Measurements from ENCODE around the gene CD164L2. TPM values are rescaled to one million over a fixed set of nuclear protein-coding genes. Genes with fewer than 3 reads are reported as not detected.

The CD164L2 gene
- total RNA-seq, 2 experiments from 2014 or later, result not detected

- peaks cover 11% of the 10 kb centered on the region for H3K36me3 Mint-ChIP-seq (ENCODE audit: low read depth)
- no peak overlapping the region for H3K4me3 Mint-ChIP-seq
- ChIA-PET POLR2A (no interaction called here), CTCF (interaction anchor here (0.9 to 4.6 kb wide), 9 partner anchors 11 to 204 kb away, joined by 3 to 28 read pairs (median 4); no protein-coding TSS in a partner anchor)
- DNase-seq, result no peak
- H3K4me1 Mint-ChIP-seq, result peaks cover 17% of the 10 kb centered on the region
- peak overlapping the region; percentile 41 for H3K27ac Mint-ChIP-seq
- H3K9me3 Mint-ChIP-seq, result no peaks in the 10 kb centered on the region
- H3K27me3 Mint-ChIP-seq, result no peaks in the 10 kb centered on the region
Measured at GRCh38 chr1:27403065-27403726, 20.1 kb upstream of the CD164L2 start.

- Mint-ChIP-seq H3K9me3 (no peaks in the 10 kb centered on the region), H3K36me3 (ENCODE audit: low read depth) (peaks cover 6% of the 10 kb centered on the region), H3K4me1 (peaks cover 17% of the 10 kb centered on the region), H3K27ac (no peak overlapping the region), H3K27me3 (no peaks in the 10 kb centered on the region), H3K4me3 (no peak overlapping the region)
- no peak for DNase-seq
- POLR2A ChIA-PET, result no interaction called here
- CTCF ChIA-PET, result interaction anchor here (0.9 to 4.6 kb wide), 9 partner anchors 11 to 205 kb away, joined by 3 to 28 read pairs (median 5); partner anchors contain the start of gene GPR3
Measured at GRCh38 chr1:27402349-27402754, 19.2 kb upstream of the CD164L2 start.

- Mint-ChIP-seq H3K9me3 (no peaks in the 10 kb centered on the region), H3K36me3 (ENCODE audit: low read depth) (no peaks in the 10 kb centered on the region), H3K4me1 (peaks cover 17% of the 10 kb centered on the region), H3K27me3 (no peaks in the 10 kb centered on the region), H3K27ac (no peak overlapping the region), H3K4me3 (no peak overlapping the region)
- CTCF ChIA-PET, result interaction anchor here (1.0 to 1.6 kb wide), 3 partner anchors 10 to 104 kb away, joined by 3 to 7 read pairs (median 4); partner anchors contain the start of gene GPR3
- DNase-seq, result no peak
- POLR2A ChIA-PET, result no interaction called here
Measured at GRCh38 chr1:27400963-27401341, 17.8 kb upstream of the CD164L2 start.

- no peaks in the 10 kb centered on the region for H3K27me3 Mint-ChIP-seq
- POLR2A ChIA-PET, result no interaction called here
Measured at GRCh38 chr1:27400082-27400962, 17.2 kb upstream of the CD164L2 start.

DNA sequence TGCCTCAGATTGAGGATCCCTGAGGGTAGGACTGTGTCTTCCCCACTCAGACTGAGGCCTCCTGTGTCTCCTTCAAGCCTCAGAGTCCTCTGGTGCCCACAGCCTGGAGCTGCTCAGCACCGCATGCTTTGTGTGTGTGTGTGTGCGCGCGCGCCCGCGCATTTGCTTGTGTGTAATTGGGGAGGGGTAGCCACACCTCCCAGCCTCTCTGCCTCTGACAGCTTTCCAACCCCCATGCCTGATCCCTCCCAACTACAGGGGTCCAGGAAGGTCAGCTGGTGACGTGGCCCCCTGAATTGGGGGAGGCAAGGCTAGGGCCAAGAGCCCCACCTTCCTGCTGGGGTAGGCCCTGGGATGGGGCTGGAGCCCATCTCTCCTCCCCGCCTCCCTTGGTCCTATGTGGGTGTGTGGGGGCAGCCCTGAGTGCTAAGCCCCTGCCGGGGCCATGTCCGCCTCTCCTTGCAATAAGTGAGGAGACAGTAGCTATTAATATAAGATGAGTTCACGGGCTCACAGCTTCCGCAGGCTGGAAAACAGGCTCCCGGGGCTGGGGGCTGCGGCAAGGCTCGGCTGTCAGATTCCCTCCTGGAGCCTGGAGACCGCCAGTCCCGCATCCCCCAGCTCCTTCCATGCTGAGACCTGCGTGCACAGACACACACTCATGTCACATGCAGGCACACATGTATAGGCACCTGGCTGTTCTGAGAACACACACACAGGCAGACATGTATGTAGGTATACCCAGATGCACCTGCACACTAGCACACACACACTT is 16.3 kb upstream of the CD164L2 start:
- POLR2A ChIA-PET, result no interaction called here
- H3K9me3 Mint-ChIP-seq, result no peaks in the 10 kb centered on the region
- no peaks in the 10 kb centered on the region for H3K36me3 Mint-ChIP-seq (ENCODE audit: low read depth)
- H3K27me3 Mint-ChIP-seq, result no peaks in the 10 kb centered on the region
- no peak overlapping the region for H3K4me3 Mint-ChIP-seq
- no peak overlapping the region for H3K27ac Mint-ChIP-seq
- no peak for DNase-seq
- CTCF ChIA-PET, result interaction anchor here (1.0 to 6.1 kb wide), 6 partner anchors 11 to 209 kb away, joined by 3 to 112 read pairs (median 4); no protein-coding TSS in a partner anchor
- peaks cover 17% of the 10 kb centered on the region for H3K4me1 Mint-ChIP-seq

More at GRCh38 chr1:27400082-27400962, 17.2 kb upstream of the CD164L2 start:
- Mint-ChIP-seq H3K27ac (no peak overlapping the region), H3K4me3 (peak overlapping the region; percentile 21), H3K4me1 (peaks cover 17% of the 10 kb centered on the region), H3K9me3 (no peaks in the 10 kb centered on the region), H3K36me3 (ENCODE audit: low read depth) (no peaks in the 10 kb centered on the region)
- CTCF ChIA-PET, result interaction anchor here (1.0 to 1.6 kb wide), 3 partner anchors 9 to 104 kb away, joined by 3 to 7 read pairs (median 3); partner anchors contain the start of gene GPR3
- DNase-seq, result no peak

- POLR2A ChIA-PET, result no interaction called here
- H3K27ac Mint-ChIP-seq, result no peak overlapping the region
- no peak for DNase-seq
- peaks cover 8% of the 10 kb centered on the region for H3K4me1 Mint-ChIP-seq
- CTCF ChIA-PET, result interaction anchor here (1.0 to 6.1 kb wide), 6 partner anchors 11 to 264 kb away, joined by 3 to 112 read pairs (median 5); no protein-coding TSS in a partner anchor
- H3K9me3 Mint-ChIP-seq, result no peaks in the 10 kb centered on the region
- no peaks in the 10 kb centered on the region for H3K36me3 Mint-ChIP-seq (ENCODE audit: low read depth)
- H3K4me3 Mint-ChIP-seq, result no peak overlapping the region
- no peaks in the 10 kb centered on the region for H3K27me3 Mint-ChIP-seq
Measured at GRCh38 chr1:27398405-27399149, 15.4 kb upstream of the CD164L2 start.

DNA sequence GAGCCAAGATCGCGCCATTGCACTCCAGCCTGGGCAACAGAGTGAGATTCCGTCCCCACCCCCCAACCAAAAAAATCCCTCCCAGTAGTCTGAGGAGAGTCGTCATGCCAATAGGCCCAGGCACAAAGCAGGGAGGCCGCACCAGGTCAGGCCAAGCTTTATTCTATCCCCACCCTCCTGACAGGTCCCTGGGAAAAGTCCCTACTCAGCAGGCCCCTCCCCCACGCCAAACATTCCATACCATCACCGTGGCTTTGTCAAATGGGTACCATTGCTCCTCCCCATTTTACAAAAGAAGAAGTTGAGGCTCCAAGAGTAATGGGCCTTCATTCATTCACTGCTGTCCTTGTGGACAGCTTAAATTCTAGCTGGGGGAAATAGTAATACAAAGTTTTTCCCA is 14.6 kb upstream of the CD164L2 start:
- H3K27me3 Mint-ChIP-seq, result no peaks in the 10 kb centered on the region
- H3K36me3 Mint-ChIP-seq (ENCODE audit: low read depth), result no peaks in the 10 kb centered on the region
- no peak overlapping the region for H3K4me3 Mint-ChIP-seq
- peaks cover 5% of the 10 kb centered on the region for H3K4me1 Mint-ChIP-seq
- H3K27ac Mint-ChIP-seq, result no peak overlapping the region
- no peaks in the 10 kb centered on the region for H3K9me3 Mint-ChIP-seq
- POLR2A ChIA-PET, result no interaction called here
- CTCF ChIA-PET, result interaction anchor here (0.6 to 6.1 kb wide), 4 partner anchors 40 to 265 kb away, joined by 3 to 112 read pairs (median 20); no protein-coding TSS in a partner anchor
- DNase-seq, result no peak

DNA sequence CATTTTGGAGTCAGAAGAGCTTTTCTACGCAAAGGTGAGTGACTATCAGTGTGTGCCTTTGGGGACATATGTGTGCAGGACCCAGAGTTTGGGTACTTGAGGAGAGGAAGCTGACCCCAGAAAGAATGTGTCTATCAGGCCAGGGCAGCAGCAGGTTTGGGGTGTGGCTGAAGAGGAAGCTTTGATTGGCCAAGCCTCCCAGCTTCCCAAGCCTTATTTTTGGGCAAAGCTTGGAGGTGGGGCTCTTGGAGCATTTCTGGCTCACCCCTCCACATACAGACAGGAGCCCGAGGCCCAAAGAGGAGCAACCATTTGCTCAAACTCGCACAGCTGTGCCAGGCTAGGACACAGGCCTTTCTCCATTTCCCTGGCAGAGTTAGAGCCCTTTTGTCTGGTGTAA is 14.0 kb upstream of the CD164L2 start:
- Mint-ChIP-seq H3K9me3 (no peaks in the 10 kb centered on the region), H3K36me3 (ENCODE audit: low read depth) (no peaks in the 10 kb centered on the region), H3K27ac (peak overlapping the region; percentile 50), H3K4me1 (peaks cover 8% of the 10 kb centered on the region), H3K27me3 (no peaks in the 10 kb centered on the region), H3K4me3 (no peak overlapping the region)
- ChIA-PET CTCF (interaction anchor here (1.0 to 6.1 kb wide), 5 partner anchors 10 to 266 kb away, joined by 4 to 112 read pairs (median 15); partner anchors contain the start of gene MAP3K6), POLR2A (no interaction called here)
- no peak for DNase-seq

GRCh38 chr1:27395441-27396195 is 12.5 kb upstream of the CD164L2 start:
- Mint-ChIP-seq H3K4me1 (peaks cover 15% of the 10 kb centered on the region), H3K27ac (peak overlapping the region; percentile 31), H3K4me3 (no peak overlapping the region), H3K9me3 (no peaks in the 10 kb centered on the region), H3K27me3 (no peaks in the 10 kb centered on the region), H3K36me3 (ENCODE audit: low read depth) (no peaks in the 10 kb centered on the region)
- DNase-seq, result peak; percentile 84
- ChIA-PET POLR2A (no interaction called here), CTCF (interaction anchor here (0.6 to 6.1 kb wide), 30 partner anchors 9 to 281 kb away, joined by 3 to 112 read pairs (median 4); partner anchors contain the start of genes CD164L2 and MAP3K6)

DNA sequence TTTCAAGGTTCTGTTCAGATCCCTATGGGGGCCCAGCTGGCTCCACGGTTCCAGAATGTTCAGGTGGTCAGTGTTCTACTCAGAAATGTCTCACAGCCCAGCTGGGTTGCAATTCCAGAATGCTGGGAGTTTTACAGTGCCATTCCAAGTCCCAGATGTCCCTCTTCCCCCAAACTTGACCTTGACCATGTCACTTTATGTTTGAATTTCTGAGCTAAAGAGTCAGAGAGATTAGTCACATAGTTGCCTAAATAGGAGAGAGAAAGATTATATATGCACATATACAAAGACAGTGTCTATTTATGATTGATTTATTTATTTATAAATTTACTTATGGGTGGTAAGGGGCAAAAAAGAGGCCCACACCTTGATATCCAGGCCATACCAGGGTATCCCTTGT is 11.8 kb upstream of the CD164L2 start:
- ChIA-PET POLR2A (no interaction called here), CTCF (interaction anchor here (0.6 to 6.1 kb wide), 30 partner anchors 10 to 467 kb away, joined by 3 to 112 read pairs (median 5); partner anchors contain the start of genes CD164L2 and MAP3K6)
- Mint-ChIP-seq H3K9me3 (no peaks in the 10 kb centered on the region), H3K27ac (peak overlapping the region; percentile 31), H3K4me3 (no peak overlapping the region), H3K36me3 (ENCODE audit: low read depth) (no peaks in the 10 kb centered on the region), H3K4me1 (peaks cover 15% of the 10 kb centered on the region), H3K27me3 (no peaks in the 10 kb centered on the region)
- DNase-seq, result no peak

- ChIA-PET POLR2A (no interaction called here), CTCF (interaction anchor here (0.6 to 6.1 kb wide), 23 partner anchors 10 to 467 kb away, joined by 3 to 112 read pairs (median 5); partner anchors contain the start of genes CD164L2 and MAP3K6)
- H3K4me3 Mint-ChIP-seq, result no peak overlapping the region
- H3K9me3 Mint-ChIP-seq, result no peaks in the 10 kb centered on the region
- no peak overlapping the region for H3K27ac Mint-ChIP-seq
- peaks cover 5% of the 10 kb centered on the region for H3K27me3 Mint-ChIP-seq
- no peak for DNase-seq
- H3K4me1 Mint-ChIP-seq, result peaks cover 15% of the 10 kb centered on the region
- H3K36me3 Mint-ChIP-seq (ENCODE audit: low read depth), result no peaks in the 10 kb centered on the region
Measured at GRCh38 chr1:27394282-27394658, 11.1 kb upstream of the CD164L2 start.

Measured in activated CD4-positive, alpha-beta T cell treated with anti-CD3 and anti-CD28 coated beads, Interleukin-2, amount 10 ng/mL, durations not matched to agents 7 days and 5 days (primary cell).